Activated CD4-positive, CD25-positive, alpha-beta regulatory T cell (primary cell): ENCODE measurements around the gene CDYL2.
"Not testable (repeated sequence)": the region's sequence is repeated elsewhere in the genome, so short reads cannot be mapped to it uniquely, and the experiment has no call there.

ENCODE experiments used
- DNase-seq, 4 experiments: peaks; one replicate each; lab custom pipeline; 2025; lab: John Stamatoyannopoulos, UW

Gene CDYL2

DNA sequence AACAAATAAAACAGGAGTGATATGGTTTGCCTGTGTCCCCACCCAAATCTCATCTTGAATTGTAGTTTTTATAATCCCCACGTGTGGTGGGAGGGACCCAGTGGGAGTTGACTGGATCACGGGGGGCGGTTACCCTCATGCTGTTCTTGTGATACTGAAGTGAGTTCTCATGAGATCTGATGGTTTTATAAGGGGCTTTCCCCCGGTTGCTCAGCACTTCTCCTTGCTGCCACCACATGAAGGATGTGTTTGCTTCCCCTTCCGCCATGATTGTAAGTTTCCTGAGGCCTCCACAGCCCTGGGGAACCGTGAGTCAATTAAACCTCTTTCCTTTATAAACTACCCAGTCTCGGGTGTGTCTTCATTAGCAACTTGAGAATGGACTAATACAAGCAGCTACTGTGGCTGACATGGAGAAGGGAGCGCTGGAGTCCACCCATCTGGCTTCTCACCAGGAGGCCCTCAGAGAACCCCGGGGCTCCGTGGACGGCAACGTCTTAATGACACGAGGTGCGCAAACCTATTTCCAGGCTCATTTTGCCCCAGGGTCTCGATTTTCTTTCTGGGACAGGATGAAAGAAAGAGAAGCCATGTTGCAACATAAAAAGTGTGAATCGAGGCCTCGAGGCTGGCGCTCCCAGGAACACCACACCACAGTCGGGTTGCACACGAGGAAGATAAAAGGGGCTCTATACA, 134.1 kb downstream of the CDYL2 start:
- DNase-seq: peak in 1 of 4 experiments; percentile 9

DNA sequence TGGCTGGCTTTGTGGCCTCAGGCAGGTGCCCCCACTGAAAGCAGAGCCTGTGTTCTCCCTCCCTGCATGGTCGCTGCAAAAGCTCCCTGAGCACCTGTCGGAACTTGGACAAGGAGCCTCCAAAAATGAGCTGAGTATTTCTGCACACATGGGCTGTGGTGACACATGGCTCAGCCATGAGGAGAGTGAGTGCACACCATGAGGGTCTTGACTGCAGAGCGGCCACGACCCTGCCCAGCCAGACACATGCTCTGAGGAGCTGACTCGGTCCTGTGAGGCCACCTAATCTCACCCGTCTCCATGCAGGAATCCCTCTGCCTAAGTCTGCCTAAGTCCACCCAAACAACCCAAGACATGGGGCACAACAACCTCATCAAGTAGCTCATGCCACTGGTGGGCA, 134.7 kb downstream of the CDYL2 start:
- DNase-seq: no peak

DNA sequence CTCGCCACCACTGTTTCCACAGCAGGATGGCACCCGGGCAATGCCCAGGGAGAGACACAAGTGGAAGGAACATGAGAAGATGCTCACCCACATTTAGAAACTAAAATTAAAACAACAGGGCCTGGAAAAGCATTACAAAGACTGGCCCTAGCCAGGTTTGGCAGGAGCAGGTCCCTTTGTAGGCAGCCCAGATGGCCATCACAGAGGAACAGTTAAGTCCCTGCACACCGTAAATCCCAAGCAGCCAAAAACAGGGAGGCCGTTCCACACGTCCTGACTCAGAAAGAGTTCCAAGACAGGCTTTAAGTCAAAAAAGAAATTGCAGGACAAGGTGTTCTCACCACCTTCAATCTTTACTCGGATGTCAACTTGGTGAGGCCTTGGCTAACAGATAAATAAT, 136.5 kb downstream of the CDYL2 start:
- DNase-seq: no peak

DNA sequence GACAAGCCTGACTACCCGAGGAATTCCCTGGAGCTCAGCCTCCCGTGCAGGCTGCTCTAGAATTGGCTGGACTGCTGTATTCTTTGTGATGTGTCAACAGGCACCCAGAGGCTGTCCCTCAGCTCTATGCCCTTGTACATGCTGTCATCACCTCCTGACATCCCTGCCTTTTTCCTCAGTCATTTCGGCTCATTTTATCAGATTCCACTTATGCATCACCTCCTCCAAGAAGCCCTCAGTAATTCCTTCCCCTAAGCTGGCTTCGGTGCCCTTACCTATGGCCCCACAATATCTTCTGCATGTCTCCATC, 137.2 kb downstream of the CDYL2 start:
- DNase-seq: no peak

DNA sequence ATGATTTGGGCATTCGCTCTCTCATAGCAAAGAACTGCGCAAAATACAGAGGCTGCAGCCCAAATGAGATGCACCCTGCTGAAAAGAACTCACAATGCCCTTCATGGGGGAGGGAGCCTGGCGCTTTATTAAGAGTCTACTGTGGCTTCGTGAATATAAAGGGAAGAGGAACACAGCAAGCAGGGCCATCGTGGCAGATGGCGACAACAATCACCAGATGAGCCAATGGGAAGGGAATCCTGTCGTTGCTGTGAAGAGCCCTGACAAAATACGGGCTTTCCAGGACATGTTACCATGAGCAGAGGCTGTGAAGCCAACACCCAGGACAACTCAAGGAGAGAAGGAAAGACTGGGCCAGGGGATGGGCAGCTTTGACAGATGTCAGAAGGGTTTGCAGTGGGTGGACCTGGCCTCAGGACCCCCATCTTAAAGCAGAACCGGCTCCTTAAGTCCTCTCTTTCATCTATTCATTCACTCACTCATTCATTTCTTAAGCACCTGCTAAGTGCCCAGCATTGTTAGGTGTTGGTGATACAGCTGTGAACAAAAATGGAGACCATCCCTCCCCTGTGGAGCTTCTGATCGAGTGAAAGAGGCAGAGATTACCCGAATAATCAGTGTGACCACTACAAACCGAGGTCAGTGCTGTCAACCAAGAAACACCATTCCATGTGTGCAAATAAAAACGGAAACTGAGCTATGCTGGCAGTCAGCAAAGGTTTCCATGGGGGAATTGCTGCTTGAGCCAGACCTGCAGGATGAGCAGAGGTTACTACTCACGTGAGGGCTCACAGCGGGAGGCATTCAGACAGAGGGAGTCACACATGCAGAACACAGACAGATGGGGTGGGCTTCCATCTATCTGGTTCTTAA, 137.8 kb downstream of the CDYL2 start:
- DNase-seq: no peak

DNA sequence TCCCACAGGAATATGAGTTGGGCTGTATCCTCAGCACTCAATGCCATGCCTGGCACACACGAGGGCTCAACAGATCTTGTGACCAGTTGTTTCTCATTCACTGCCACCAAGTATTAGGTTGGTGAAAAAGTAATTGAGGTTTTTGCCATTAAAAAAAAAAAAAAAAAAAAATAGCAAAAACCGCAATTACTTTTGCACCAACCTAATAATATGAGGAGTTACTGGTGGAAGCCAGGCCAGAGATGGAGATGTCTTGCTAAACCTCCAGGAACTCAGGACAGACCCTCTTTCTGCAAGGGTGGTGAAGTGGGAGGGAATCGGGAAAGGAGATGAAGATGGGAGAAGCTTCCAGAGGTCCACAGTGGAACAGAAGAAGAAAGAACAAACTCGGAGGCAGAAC, 139.0 kb downstream of the CDYL2 start:
- DNase-seq: no peak

DNA sequence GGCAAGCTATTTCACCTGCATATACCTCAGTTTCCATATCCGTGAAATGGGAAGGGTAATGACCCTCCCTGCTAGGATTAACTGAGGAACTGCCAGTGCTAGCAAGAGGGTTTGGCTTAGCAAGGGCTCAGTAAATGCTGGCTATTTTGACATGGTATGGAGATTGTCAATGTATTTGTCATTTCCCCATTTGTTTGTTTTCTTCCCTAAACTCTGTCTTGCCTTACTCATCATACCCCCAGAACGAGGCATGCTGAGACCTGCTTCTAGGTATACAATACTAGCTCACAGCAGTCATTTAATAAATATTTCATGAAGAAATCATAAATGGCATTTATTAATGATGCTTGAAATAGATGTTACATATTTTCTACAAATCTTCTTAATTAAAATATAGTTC, 139.6 kb downstream of the CDYL2 start:
- no peak for DNase-seq

DNA sequence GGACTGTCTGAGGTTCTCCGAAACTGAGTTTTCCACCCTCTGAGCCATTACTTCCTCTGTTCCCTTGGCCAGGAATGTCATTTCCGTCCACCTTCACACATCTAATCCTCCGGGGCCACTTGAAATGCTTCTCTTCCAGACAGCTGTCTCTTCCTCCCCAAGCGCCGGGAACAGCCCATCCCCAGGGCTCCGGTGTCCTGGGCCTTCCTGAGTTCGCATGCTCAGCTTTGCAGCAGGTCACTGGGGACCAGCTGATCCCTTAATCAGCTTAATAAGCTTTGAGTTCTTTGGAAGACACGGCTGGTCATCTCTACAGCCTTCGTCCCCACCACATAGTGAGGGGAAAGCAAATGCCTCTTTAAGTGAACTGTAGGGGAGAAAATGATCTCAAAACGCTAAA, 140.2 kb downstream of the CDYL2 start:
- DNase-seq: no peak

DNA sequence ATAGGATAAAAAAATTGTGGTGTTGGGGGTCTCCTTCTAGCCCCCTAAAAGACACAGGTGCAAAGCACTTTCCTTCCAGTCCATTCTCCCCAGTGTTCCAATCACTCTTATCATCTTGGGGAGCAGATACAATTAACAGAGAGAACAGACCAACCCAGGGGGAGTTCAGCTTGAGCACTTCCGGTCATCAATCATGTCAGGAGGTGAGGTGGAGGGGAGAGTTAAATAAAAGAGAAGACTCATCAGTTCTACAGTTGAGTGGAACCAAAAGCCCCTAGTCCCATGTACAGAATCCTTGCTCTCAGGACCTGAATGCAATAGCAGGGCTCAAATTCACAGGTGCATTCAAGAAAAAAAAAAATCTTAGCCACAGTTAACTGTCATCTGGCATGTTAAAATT, 141.3 kb downstream of the CDYL2 start:
- DNase-seq: no peak

DNA sequence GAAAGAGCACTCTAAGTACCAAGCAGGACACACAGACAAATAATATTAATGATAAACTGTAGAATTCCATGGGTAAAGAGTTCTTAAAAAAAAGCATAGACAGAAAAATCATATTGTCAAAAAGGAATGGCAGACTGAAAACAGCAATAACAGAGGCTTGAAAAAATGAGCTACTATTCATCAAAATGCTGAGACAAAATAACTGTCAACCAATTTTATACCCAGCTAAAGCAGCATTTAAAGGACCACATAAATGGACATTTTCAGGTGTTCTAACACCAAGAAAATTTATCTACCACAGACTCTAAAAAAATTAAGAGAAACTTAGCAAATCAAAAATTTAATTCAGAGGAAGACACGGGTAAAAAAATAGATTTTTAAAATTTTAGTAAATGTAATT, 144.5 kb downstream of the CDYL2 start:
- no peak for DNase-seq

DNA sequence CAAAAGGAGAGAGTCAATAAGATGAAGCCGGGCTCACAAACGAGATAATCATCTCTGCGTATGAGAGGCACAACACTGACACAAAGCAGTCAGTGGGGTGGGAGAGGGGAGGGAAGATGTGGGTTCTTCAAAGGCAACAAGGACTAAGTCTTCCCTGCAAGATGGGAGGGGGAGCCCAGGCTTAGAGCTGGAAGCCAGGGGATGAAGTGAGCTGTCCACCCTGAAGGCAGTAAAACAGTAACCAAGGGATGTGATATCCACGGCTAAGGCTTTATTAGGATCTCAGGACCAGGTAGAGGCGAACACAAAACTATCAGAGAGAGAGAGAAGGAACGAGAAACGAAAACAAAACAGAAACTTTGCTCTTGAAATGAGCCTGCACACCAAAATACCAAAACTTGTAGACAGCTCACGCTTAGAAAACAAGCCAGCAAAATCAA, 147.7 kb downstream of the CDYL2 start:
- peak in 1 of 4 experiments; percentile 4 for DNase-seq

DNA sequence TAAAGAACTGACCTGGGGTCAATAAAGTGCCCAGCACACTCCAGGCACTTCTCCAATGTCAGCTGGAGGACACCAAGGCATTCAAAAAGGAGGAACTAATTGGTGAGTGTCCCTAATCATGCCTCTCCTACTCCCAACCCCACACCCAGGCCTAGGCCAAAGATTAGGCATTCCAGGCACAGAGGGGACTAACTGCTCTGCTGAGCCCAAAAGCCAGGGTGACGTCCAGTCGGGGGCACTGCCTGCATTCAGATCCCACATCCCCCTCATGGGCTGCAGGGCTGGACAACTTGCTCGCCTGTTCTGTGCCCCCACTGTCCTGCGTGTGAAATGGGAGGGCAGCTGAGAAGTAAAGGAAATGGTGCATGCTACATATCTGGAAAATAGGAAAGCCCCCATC, 148.2 kb downstream of the CDYL2 start:
- no peak for DNase-seq

DNA sequence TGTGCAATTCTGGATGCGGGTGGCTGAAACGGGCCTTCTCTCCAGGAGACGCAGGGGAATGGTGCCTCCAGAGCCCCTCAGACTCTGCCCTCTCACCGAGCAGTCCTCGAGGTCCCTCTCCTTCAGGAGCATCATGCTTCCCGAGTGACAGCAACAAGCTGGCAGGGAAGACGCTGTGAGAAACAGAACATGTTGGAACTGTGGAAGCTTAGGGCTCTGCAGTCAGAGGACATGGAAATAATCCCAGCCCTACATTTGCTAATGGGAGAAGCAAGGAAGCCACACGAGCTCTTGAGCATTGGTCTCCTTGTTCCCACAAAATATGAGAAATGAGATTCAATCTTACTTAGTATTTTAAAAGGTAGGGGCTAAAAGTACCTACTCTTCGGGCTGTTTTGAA, 148.6 kb downstream of the CDYL2 start:
- no peak for DNase-seq

DNA sequence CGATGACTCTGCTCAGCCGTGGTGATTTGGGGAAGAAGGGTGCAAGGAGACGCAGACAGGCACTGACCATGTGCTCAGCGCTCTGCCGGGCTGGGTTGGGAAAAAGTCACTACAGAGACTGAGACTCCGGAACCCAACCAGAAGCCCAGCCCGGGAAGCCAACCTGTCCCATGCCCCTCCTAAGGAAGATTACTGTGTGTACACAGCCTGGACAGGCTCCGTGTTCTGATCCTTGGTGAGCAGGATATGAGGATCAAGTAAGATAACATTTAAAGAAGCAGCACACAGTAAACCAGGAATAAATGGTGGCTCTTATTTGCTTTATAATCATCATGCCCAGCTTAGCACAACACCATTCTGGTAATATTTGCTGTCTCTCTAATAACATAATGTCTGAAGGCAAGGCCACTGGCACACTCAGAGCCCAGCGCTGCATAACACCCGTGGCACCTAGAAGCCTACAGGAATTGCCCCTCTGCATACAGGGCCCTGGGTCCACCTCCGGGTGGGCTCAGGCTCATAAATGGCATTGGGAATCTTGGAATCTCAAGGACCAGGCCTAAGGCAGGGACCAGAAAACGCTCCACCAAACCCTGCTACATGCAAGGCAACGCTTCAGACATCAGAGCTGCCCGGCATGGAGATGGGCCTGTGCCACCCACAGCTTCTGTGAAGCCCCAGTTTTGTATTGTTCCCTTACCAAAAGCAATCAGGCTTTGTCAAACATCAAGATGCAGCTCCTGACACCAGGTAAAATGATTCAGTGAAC, 150.1 kb downstream of the CDYL2 start:
- no peak for DNase-seq

DNA sequence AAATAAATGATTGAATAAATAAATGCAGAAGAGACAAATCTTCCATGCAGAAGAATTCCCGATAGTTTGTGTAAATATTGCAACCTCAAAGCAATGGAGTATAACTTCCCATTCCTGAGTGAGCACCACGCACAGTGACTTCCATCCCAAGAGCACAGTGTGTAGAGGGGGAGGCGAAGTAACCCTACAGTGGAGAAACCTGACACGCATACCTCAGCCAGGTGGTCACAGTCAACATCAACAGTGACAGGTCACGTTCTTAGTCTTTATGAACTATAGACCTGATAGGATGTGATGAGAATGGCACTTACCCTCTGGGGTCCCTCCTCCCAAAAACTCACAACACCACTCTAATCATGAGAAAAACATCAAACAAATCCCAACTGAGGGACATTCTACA, 152.0 kb downstream of the CDYL2 start:
- no peak for DNase-seq

DNA sequence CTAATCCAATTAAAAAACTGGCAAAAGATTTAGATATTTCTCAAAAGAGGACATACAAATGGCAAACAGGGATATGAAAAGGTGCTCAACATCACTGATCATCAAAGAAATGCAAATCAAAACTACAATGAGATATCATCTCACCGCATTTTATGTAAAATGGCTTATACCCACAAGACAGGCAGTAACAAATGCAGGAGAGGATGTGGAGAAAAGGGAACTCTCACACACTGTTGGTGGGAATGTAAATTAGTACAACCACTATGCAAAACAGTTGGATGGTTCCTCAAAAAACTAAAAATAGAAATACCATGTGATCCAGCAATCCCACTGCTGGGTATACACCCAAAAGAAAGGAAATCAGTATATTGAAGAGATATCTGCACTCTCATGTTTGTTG, 154.1 kb downstream of the CDYL2 start:
- DNase-seq: not testable (repeated sequence)

DNA sequence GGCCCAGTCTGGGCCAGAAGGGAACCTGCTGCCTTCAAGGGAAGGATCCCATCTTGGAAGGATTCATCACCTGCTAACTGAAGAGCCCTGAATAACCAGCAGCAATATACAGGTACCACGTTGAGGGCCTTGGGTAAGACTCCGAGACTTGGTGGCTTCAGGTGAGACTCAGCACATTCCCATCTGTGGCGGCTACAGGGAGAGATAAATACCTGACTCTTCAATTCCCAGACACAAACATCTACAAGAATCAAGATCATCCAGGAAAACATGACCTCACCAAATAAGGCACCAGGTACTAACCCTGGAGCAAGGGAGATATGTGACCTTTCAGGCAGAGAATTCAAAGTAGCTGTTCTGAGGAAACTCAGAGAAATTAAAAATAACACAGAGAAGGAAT, 164.1 kb downstream of the CDYL2 start:
- no peak for DNase-seq

DNA sequence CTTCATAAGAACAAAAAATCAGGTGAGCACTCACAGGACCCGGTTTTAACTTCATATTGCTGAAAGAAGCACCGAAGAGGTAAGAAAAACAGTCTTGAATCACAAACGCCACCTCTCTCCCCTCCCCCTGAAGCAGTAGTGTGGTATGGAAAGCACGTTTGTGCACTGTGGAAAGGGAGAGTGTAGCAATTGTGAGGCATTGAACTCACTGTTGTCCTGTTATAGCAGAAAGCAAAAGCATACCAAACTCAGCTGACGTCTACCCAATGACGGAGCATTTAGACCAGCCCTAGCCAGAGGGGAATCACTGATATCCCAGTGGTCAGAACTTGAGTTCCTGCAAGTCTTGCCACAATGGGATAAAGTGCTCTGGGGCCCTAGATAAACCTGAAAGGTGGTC, 164.8 kb downstream of the CDYL2 start:
- DNase-seq: no peak

DNA sequence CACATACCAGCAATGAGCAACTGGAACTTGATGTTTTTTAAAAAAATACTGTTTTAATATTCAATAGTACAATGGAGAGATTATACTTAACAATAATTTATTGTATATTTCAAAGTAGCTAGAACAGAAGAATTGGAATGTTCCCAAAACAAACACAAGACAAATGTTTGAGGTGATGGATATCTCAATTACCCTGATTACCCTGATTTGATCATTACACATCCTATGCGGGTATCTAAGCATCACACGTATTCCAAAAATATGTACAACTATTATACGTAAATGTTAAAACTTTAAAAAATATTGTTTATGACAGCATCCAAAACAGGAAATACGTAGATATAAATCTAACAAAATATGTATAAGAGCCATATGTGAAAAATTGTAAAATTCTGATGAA, 166.8 kb downstream of the CDYL2 start:
- DNase-seq: no peak

DNA sequence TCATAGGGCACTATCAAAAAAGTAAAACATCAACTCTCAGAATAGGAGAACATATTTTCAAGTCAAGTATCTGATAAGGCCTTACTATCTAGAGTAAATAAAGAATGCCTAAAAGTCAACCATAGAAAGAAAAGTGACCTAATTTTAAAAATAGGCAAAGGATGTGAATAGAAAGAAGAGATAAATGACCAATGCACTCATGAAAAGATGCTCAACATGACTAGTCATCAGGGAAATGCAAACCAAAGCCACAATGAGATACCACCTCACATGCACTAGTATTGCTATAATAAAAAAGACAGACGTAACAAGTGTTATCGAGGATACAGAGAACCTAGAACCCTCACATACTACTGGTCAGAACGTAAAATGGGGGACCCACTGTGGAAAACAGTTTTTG, 172.8 kb downstream of the CDYL2 start:
- no peak for DNase-seq

DNA sequence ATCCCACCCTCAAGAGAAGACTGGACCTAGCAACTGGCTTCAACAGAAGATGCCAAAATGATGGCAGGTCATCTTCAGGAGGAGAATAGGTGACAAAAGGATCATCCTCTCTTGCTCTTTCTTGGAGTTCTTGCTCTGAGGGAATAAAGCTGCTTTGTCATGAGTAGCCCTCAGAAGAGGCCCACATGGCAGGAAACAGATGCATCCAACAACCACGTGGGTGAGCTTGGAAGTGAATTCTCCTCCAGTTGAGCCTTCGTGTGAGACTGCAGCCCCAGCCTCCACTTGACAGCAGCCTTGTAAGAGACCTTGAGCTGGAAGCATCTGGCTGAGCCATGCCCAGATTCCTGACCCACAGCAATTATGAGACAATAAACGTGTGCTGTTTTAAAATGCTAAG, 176.1 kb downstream of the CDYL2 start:
- DNase-seq: no peak

DNA sequence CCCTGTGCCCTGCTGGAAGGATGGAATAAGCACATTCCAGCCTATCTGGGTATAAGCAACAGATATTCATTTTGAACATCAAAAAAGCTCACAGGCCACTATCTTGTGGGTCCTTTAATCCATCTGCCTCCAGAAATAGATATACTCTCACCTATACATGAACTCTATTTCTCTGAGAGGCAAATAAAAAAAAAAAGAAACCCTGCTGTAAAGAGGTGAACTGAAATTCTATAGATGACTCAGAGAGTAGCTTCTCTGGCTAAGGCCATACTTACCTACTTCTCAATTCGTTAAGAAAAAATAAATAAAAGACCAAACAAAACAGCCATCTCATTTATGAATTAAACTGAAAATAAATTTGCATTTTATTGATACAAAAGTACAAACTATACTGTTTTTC, 177.3 kb downstream of the CDYL2 start:
- DNase-seq: no peak

DNA sequence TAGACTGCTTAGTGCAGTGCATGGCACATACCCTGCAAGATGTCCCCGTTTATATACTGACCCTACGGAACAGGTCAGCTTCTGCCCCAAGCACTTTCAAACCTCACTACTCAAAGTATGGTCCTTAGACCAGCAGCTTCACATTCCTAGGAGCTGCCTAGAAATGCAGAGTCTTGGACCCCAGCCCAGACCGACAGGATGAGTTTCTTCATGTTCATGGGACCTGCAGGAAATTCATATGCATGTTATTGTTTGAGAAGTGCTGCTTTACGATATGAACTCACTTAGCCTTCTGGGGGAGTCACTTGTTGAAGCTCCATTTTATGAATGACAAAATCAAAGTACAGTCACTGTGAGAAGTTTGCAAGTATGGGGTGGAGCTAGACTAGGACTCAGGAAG, 181.0 kb downstream of the CDYL2 start:
- DNase-seq: no peak
